ENCODE data around the gene PLXNB2.

DNA sequence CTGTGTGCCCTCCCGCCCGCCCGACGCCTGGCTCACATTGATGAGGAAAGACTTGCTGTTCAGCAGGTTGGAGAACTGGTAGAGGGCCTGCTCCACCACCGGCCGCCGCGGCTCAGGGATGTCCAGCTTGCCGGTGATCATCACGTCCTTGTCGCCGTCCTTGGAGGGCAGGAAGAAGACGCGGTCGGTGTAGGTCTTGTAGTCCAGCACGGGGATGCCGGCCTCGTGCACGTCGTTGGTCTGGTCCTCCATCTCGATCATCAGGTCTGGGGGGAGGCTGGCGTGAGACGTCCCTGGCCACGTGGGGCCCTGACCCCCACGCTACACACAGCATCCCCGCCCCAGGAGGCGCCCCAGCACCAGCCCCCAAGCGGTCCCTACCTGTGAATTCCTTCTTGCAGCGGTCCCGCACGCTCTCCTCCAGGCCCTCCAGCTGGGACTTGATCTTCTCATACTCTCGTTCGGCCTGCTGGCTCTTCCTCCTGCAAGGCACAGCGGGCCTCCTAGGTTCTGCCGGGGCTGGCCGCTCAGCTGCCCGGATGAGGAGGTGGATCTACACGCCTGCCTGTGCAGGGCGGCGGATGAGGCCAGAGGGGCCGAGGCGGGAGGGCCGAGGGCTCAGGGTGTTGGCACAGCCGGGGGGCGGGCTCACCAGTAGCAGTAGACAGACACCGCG, 26.6 kb downstream of the PLXNB2 start:
- TF ChIP-seq, protein P1, sequence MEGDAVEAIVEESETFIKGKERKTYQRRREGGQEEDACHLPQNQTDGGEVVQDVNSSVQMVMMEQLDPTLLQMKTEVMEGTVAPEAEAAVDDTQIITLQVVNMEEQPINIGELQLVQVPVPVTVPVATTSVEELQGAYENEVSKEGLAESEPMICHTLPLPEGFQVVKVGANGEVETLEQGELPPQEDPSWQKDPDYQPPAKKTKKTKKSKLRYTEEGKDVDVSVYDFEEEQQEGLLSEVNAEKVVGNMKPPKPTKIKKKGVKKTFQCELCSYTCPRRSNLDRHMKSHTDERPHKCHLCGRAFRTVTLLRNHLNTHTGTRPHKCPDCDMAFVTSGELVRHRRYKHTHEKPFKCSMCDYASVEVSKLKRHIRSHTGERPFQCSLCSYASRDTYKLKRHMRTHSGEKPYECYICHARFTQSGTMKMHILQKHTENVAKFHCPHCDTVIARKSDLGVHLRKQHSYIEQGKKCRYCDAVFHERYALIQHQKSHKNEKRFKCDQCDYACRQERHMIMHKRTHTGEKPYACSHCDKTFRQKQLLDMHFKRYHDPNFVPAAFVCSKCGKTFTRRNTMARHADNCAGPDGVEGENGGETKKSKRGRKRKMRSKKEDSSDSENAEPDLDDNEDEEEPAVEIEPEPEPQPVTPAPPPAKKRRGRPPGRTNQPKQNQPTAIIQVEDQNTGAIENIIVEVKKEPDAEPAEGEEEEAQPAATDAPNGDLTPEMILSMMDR (tag by site-specific recombination; IDR thresholded peaks at IDR 0.05), result no peak
- TF ChIP-seq ZNF24 (tag by site-specific recombination; IDR thresholded peaks at IDR 0.05), result no peak
- no peak for TF ChIP-seq ZNF248 (tag by site-specific recombination; IDR thresholded peaks at IDR 0.05)
- TF ChIP-seq, protein P2, sequence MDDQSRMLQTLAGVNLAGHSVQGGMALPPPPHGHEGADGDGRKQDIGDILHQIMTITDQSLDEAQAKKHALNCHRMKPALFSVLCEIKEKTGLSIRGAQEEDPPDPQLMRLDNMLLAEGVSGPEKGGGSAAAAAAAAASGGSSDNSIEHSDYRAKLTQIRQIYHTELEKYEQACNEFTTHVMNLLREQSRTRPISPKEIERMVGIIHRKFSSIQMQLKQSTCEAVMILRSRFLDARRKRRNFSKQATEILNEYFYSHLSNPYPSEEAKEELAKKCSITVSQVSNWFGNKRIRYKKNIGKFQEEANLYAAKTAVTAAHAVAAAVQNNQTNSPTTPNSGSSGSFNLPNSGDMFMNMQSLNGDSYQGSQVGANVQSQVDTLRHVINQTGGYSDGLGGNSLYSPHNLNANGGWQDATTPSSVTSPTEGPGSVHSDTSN (CRISPR knock-in tag; IDR thresholded peaks at IDR 0.05), result no peak
- no peak for TF ChIP-seq ZNF274 (IDR thresholded peaks at IDR 0.05; ENCODE audit: low read length)
- no peak for TF ChIP-seq ZNF274 (tag by site-specific recombination; IDR thresholded peaks at IDR 0.05; ENCODE audit: borderline replicate concordance)
- TF ChIP-seq ZNF747 (tag by site-specific recombination; IDR thresholded peaks at IDR 0.05), result no peak
- TF ChIP-seq, protein P3, sequence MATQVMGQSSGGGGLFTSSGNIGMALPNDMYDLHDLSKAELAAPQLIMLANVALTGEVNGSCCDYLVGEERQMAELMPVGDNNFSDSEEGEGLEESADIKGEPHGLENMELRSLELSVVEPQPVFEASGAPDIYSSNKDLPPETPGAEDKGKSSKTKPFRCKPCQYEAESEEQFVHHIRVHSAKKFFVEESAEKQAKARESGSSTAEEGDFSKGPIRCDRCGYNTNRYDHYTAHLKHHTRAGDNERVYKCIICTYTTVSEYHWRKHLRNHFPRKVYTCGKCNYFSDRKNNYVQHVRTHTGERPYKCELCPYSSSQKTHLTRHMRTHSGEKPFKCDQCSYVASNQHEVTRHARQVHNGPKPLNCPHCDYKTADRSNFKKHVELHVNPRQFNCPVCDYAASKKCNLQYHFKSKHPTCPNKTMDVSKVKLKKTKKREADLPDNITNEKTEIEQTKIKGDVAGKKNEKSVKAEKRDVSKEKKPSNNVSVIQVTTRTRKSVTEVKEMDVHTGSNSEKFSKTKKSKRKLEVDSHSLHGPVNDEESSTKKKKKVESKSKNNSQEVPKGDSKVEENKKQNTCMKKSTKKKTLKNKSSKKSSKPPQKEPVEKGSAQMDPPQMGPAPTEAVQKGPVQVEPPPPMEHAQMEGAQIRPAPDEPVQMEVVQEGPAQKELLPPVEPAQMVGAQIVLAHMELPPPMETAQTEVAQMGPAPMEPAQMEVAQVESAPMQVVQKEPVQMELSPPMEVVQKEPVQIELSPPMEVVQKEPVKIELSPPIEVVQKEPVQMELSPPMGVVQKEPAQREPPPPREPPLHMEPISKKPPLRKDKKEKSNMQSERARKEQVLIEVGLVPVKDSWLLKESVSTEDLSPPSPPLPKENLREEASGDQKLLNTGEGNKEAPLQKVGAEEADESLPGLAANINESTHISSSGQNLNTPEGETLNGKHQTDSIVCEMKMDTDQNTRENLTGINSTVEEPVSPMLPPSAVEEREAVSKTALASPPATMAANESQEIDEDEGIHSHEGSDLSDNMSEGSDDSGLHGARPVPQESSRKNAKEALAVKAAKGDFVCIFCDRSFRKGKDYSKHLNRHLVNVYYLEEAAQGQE (tag by site-specific recombination; IDR thresholded peaks at IDR 0.05), result no peak
- no peak for TF ChIP-seq ZNF629 (tag by site-specific recombination; IDR thresholded peaks at IDR 0.05)
- TF ChIP-seq ZNF561 (tag by site-specific recombination; IDR thresholded peaks at IDR 0.05; ENCODE audit: borderline replicate concordance), result no peak

Measured in HEK293 (cell line).